ENCODE data around the gene TBC1D1.

TBC1D1 gene

DNA sequence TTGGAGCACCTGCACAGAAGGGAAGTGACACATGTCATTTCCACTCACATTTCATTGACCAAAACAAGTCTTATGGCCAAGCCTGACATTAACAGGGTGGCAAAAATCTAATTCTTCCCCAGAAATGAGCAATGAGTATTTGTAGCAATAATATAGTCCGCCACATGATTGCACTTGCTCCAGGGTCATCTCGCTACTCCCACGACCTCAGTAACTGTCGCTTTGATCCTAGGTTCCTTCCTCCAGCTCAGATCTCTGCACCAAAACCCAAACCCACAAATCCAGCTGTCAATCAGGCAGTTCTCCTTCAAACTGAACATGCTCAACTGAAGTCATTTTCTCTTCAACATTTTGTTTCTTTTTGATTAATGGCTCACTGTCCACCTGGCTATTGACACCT lies 44.1 kb downstream of the TBC1D1 start:
- Histone ChIP-seq H3K36me3 (ENCODE audit: control insufficient read depth, insufficient read depth, low read length) (no peaks in the 10 kb centered on the region), H3K4me3 (ENCODE audit: low read depth, low read length) (no peak overlapping the region), H3K9ac (ENCODE audit: low read depth, low read length) (no peak overlapping the region), H3K9me3 (ENCODE audit: control insufficient read depth, insufficient read depth, low read length) (no peaks in the 10 kb centered on the region), H3K4me1 (ENCODE audit: control insufficient read depth, insufficient read depth, low read length) (no peaks in the 10 kb centered on the region), H3K27me3 (ENCODE audit: control insufficient read depth, insufficient read depth, low read length) (no peaks in the 10 kb centered on the region)

DNA sequence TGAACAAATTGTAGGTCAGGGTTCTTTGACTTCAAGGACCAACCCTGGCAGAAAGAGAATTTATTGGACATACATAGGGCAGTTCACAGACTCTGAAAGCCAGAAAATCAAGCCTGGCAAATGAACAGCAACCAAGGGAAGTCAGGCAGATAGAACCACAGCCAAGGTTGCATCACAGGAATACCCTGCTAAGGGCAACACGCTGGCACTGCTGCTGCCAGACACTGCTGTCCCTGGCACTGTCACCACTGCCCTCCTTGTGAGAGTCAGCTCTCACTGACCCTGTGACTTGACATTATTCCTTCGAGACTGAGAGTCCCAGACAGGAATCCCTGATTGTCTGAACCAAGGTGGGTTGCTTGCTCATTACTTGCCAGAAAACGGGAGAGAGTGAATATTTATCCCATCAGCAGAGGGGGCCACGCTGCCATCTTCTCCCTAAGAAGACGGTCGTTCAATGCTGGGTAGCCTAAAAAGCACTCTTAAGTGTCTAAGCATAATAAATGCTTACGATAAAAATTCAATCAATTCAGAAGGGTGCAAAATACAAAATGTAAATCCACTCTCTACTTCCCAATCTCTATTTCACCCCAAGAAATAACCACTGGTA lies 46.1 kb downstream of the TBC1D1 start:
- Histone ChIP-seq H3K27me3 (ENCODE audit: control insufficient read depth, insufficient read depth, low read length) (no peaks in the 10 kb centered on the region), H3K9ac (ENCODE audit: low read depth, low read length) (no peak overlapping the region), H3K9me3 (ENCODE audit: control insufficient read depth, insufficient read depth, low read length) (no peaks in the 10 kb centered on the region), H3K4me1 (ENCODE audit: control insufficient read depth, insufficient read depth, low read length) (no peaks in the 10 kb centered on the region), H3K4me3 (ENCODE audit: low read depth, low read length) (no peak overlapping the region), H3K36me3 (ENCODE audit: control insufficient read depth, insufficient read depth, low read length) (no peaks in the 10 kb centered on the region)

DNA sequence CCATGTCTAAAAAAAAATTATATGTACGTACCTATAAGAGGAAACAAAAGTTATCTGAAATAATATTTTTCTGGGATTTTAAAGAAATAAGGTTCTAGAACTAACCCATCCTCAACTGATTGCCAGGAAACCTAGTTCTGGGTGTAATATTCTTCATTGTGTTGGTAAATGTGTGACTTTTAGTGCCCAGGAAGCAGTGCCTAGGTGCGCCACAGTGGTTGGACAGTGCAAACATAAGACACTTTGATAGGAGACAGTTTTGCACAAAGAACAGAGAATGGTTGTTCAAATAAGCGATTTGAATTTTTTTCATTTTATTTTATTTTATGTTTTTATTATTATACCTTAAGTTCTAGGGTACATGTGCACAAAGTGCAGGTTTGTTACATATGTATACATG lies 47.3 kb downstream of the TBC1D1 start:
- no peak overlapping the region for H3K4me3 ChIP-seq (ENCODE audit: low read depth, low read length)
- H3K4me1 ChIP-seq (ENCODE audit: control insufficient read depth, insufficient read depth, low read length): no peaks in the 10 kb centered on the region
- H3K27me3 ChIP-seq (ENCODE audit: control insufficient read depth, insufficient read depth, low read length): no peaks in the 10 kb centered on the region
- H3K9me3 ChIP-seq (ENCODE audit: control insufficient read depth, insufficient read depth, low read length): no peaks in the 10 kb centered on the region
- no peaks in the 10 kb centered on the region for H3K36me3 ChIP-seq (ENCODE audit: control insufficient read depth, insufficient read depth, low read length)
- no peak overlapping the region for H3K9ac ChIP-seq (ENCODE audit: low read depth, low read length)

DNA sequence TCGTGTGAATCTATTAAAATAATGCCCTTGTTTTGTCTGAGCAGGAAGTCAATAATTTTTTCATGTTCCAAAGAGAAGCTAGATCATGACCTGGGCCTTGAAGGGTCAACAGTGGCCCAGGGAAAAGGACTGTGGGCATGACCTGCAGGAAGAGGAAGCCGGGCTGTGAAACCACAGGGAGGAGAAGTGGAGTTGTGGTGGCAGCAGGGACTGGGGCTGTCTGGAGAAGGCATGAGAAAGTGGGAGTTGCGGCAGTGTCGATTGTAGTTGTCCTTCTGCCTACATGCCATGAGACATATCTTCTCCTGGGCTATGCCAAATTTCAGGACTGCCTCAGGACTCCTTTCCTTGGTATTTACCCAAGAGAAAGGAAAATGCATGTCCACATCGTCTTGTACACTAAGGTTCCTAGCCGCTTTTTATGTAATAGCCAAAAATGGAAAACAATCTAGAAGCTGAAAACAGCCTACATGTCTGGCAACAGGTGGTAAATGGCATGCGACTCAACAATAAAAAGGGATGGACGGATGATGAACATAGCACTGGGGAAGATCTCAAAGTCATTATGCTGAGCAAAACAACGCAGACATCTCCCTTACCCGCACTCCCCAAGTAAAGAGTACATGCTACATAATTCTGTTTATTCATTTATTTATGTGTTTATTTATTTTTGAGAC lies 55.8 kb downstream of the TBC1D1 start:
- Histone ChIP-seq H3K4me3 (ENCODE audit: low read depth, low read length) (no peak overlapping the region), H3K9me3 (ENCODE audit: control insufficient read depth, insufficient read depth, low read length) (no peaks in the 10 kb centered on the region), H3K4me1 (ENCODE audit: control insufficient read depth, insufficient read depth, low read length) (no peaks in the 10 kb centered on the region), H3K27me3 (ENCODE audit: control insufficient read depth, insufficient read depth, low read length) (no peaks in the 10 kb centered on the region), H3K9ac (ENCODE audit: low read depth, low read length) (no peak overlapping the region), H3K36me3 (ENCODE audit: control insufficient read depth, insufficient read depth, low read length) (no peaks in the 10 kb centered on the region)

DNA sequence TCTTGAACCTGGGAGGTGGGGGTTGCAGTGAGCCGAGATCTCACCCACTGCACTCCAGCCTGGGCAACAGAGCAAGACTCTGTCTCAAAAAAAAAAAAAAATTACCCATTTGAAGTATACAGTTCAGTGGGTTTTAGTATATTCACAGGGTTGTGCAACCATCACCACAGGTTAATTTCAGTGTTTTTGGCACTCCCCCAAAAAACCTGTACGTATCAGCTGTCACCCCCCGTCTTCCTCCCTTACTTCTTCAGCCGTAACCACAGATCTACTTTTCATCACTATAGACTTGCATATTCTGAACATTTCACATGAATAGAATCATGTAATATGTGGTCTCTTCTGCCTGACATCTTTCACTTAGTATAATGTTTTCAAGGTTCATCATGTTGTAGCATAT lies 57.7 kb downstream of the TBC1D1 start:
- Histone ChIP-seq H3K9me3 (ENCODE audit: control insufficient read depth, insufficient read depth, low read length) (no peaks in the 10 kb centered on the region), H3K4me3 (ENCODE audit: low read depth, low read length) (no peak overlapping the region), H3K4me1 (ENCODE audit: control insufficient read depth, insufficient read depth, low read length) (no peaks in the 10 kb centered on the region)

DNA sequence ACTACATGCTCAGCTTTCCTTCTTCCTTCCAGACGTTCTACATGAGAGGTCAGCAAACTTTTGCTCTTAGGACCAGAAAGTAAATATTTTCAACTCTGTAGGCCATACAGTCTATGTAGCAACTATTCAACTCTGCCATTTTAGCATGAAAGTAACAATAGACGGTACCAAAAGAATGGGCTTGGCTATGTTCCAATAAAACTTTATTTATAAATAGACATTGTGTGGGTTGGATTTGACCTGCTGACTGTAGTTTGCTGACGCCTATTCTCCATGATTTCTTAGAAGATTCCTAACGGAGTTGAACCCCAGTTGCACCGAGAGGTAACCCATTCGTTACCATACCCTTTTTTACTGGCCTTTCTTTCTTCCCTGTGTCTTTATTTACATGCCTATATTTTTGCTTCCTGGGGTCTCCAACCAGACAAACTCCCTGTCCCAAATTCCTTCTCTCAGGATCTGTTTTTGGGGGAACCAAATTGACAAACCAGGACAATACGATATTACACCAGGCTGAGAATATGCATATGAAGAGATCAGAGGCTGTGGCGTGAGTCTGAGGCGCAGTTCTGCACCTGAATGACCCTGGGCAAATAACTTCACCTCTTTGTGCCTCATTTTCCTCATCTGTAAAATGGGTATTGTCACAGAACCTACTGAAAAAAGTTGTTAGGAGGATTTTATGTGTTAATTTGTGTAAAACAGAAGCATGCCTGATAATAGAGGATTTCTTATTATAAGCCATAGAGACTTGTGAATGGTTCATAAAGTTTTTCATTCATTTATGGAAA lies 58.9 kb downstream of the TBC1D1 start:
- no peaks in the 10 kb centered on the region for H3K4me1 ChIP-seq (ENCODE audit: control insufficient read depth, insufficient read depth, low read length)
- no peaks in the 10 kb centered on the region for H3K36me3 ChIP-seq (ENCODE audit: control insufficient read depth, insufficient read depth, low read length)
- no peaks in the 10 kb centered on the region for H3K27me3 ChIP-seq (ENCODE audit: control insufficient read depth, insufficient read depth, low read length)
- no peaks in the 10 kb centered on the region for H3K9me3 ChIP-seq (ENCODE audit: control insufficient read depth, insufficient read depth, low read length)
- H3K4me3 ChIP-seq (ENCODE audit: low read depth, low read length): no peak overlapping the region
- H3K9ac ChIP-seq (ENCODE audit: low read depth, low read length): no peak overlapping the region

More for the DNA sequence above, 57.7 kb downstream of the TBC1D1 start:
- Histone ChIP-seq H3K9ac (ENCODE audit: low read depth, low read length) (no peak overlapping the region), H3K27me3 (ENCODE audit: control insufficient read depth, insufficient read depth, low read length) (no peaks in the 10 kb centered on the region), H3K36me3 (ENCODE audit: control insufficient read depth, insufficient read depth, low read length) (no peaks in the 10 kb centered on the region)

DNA sequence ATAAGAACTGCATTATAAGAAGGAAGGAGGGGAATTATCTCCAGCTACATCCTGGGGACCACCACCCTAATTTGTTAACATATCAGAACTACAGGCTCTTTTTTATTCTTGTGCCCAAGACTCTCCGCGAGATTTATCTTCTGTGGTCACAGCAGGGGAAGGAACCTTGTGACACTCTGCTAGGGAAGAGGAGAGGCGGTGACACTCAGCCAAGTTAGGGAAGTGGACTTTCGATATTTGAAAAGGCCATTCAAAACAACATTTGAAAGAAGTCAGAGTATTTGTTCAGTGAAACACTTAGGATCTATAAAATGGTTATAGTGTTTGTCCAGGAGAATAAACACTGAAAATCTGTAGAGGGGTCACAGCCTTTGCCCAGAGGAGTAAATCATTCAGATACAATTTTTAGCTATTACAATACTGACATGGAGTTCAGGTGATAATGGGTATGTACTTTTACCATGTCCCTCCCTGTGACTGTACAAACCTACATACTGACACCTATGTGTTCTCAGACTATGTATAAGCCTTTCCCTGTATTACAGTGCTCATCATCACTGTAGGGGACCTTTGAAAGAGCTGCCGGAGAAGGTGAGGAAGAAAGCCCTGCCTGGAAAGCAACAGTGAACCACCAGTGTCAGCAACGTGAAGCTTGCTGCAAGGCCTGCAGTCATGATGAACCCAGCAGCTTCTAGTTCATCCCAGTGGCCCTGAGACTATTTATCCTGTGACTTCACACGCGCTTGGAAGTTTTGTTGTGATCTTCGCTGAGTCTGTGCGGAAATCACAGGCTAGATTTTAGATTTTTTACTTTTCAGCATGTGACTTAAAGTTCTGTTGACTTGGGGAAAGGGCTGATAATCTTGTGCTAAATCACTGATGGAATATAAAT lies 60.8 kb downstream of the TBC1D1 start:
- no peaks in the 10 kb centered on the region for H3K4me1 ChIP-seq (ENCODE audit: control insufficient read depth, insufficient read depth, low read length)
- no peaks in the 10 kb centered on the region for H3K27me3 ChIP-seq (ENCODE audit: control insufficient read depth, insufficient read depth, low read length)
- no peak overlapping the region for H3K4me3 ChIP-seq (ENCODE audit: low read depth, low read length)
- H3K9ac ChIP-seq (ENCODE audit: low read depth, low read length): no peak overlapping the region
- H3K36me3 ChIP-seq (ENCODE audit: control insufficient read depth, insufficient read depth, low read length): no peaks in the 10 kb centered on the region
- no peaks in the 10 kb centered on the region for H3K9me3 ChIP-seq (ENCODE audit: control insufficient read depth, insufficient read depth, low read length)

DNA sequence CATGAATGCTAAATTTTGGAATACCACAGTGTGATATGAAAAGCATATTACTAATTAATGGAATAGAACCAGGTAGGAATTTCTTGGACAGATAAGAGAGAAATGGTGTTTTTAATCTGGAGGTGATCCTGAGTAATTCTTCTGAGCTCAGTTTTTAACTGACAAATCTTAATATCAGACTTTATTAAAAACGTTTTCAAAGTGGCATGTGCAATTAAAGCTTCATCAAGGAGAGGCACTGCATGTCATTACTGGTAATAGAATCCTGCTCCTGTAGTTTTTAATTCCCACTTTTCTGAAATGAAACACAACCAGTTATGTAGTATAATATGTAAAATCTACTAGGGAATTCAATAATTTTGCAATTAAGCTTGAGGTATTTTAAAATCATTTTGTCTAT lies 62.3 kb downstream of the TBC1D1 start:
- no peak overlapping the region for H3K4me3 ChIP-seq (ENCODE audit: low read depth, low read length)
- no peaks in the 10 kb centered on the region for H3K9me3 ChIP-seq (ENCODE audit: control insufficient read depth, insufficient read depth, low read length)
- no peak overlapping the region for H3K9ac ChIP-seq (ENCODE audit: low read depth, low read length)
- H3K36me3 ChIP-seq (ENCODE audit: control insufficient read depth, insufficient read depth, low read length): no peaks in the 10 kb centered on the region
- no peaks in the 10 kb centered on the region for H3K27me3 ChIP-seq (ENCODE audit: control insufficient read depth, insufficient read depth, low read length)
- no peaks in the 10 kb centered on the region for H3K4me1 ChIP-seq (ENCODE audit: control insufficient read depth, insufficient read depth, low read length)

DNA sequence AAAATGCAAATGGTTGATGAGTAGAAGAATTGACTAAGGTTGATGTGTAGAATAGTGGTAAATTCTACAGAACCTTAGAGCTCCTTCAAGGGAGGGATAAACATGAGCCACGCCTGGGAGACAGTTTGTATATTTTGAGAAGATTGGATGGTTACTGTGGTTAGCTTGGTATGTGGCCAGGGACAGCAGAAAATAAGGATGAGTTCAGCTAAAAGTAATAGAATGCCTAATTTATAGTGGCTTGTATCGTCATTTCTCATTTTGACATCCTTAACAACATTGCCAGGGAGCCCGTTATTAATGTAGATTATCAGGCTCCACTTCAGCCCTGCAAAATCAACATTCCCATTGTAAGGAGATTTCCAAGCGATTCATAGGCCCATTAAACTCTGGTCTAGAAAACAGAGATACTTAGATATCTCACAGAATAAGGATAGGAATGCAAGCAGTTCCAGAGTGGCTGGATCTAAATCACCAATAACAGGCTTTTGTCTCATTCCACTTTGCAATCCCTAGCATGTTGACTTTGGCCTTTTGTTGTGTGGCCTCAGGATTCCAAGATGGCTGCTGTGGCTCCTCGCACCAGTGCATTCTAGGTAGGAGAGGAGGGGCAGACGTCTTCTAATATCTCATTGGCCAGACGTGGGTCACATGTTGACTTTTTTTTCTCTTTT lies 62.9 kb downstream of the TBC1D1 start:
- Histone ChIP-seq H3K4me1 (ENCODE audit: control insufficient read depth, insufficient read depth, low read length) (no peaks in the 10 kb centered on the region), H3K9ac (ENCODE audit: low read depth, low read length) (no peak overlapping the region), H3K27me3 (ENCODE audit: control insufficient read depth, insufficient read depth, low read length) (no peaks in the 10 kb centered on the region), H3K9me3 (ENCODE audit: control insufficient read depth, insufficient read depth, low read length) (no peaks in the 10 kb centered on the region), H3K36me3 (ENCODE audit: control insufficient read depth, insufficient read depth, low read length) (no peaks in the 10 kb centered on the region), H3K4me3 (ENCODE audit: low read depth, low read length) (no peak overlapping the region)

DNA sequence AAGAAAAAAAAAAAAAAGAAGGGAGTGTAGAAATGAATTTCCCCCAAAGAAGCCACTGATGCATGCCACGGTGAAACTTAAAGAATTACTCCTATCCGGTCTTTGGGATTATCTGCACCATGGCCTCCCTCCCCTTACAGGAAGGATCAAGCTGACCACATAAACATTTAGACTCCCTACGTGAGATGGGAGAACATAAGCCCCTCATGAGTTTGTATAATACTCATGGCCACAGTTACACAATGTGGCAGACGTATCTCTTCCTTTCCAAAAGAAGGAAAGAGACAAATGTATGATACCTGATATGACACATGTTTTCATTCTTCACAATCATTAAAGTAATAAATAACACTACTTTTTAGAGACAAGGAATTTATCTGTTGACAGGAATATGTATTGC lies 66.1 kb downstream of the TBC1D1 start:
- Histone ChIP-seq H3K4me1 (ENCODE audit: control insufficient read depth, insufficient read depth, low read length) (no peaks in the 10 kb centered on the region), H3K4me3 (ENCODE audit: low read depth, low read length) (no peak overlapping the region), H3K9ac (ENCODE audit: low read depth, low read length) (no peak overlapping the region), H3K9me3 (ENCODE audit: control insufficient read depth, insufficient read depth, low read length) (no peaks in the 10 kb centered on the region), H3K36me3 (ENCODE audit: control insufficient read depth, insufficient read depth, low read length) (no peaks in the 10 kb centered on the region), H3K27me3 (ENCODE audit: control insufficient read depth, insufficient read depth, low read length) (no peaks in the 10 kb centered on the region)

DNA sequence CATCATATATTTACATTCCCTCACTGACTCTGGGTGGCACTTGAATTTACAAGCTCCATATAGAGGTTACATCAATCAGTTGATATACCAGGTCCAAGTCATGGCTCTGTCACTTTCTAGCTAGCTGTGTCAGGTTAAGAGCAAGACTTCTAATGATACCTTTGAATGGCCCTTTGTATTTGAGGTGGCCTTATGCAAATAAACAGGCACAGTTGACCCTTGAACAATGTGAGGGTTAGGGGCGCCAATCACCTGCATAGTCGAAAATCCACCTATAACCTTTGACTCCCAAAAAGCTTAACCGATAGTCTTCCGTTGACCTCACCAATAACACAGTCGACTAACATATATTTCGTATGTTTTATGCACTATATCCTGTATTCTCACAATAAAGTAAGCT lies 68.0 kb downstream of the TBC1D1 start:
- Histone ChIP-seq H3K27me3 (ENCODE audit: control insufficient read depth, insufficient read depth, low read length) (no peaks in the 10 kb centered on the region), H3K36me3 (ENCODE audit: control insufficient read depth, insufficient read depth, low read length) (no peaks in the 10 kb centered on the region), H3K4me3 (ENCODE audit: low read depth, low read length) (no peak overlapping the region), H3K9me3 (ENCODE audit: control insufficient read depth, insufficient read depth, low read length) (no peaks in the 10 kb centered on the region), H3K4me1 (ENCODE audit: control insufficient read depth, insufficient read depth, low read length) (no peaks in the 10 kb centered on the region), H3K9ac (ENCODE audit: low read depth, low read length) (no peak overlapping the region)

All from iPS-15b (cell line).